Stimulated activated CD4-positive, alpha-beta T cell treated with anti-CD3 and anti-CD28 coated beads, Interleukin-1b, Interleukin-23, amount 100 ng/mL, for 1 hour (primary cell): ENCODE data around the gene FRAT2.
"Not testable (repeated sequence)": the region's sequence is repeated elsewhere in the genome, so short reads cannot be mapped to it uniquely, and the experiment has no call there.

Experiments used
- DNase-seq, 2 donors: peaks; one replicate each; pipeline ENCODE4 v3.0.0-alpha.2; 2020; ENCODE audit warnings: low read depth in 2 of 2

FRAT2 gene

DNA sequence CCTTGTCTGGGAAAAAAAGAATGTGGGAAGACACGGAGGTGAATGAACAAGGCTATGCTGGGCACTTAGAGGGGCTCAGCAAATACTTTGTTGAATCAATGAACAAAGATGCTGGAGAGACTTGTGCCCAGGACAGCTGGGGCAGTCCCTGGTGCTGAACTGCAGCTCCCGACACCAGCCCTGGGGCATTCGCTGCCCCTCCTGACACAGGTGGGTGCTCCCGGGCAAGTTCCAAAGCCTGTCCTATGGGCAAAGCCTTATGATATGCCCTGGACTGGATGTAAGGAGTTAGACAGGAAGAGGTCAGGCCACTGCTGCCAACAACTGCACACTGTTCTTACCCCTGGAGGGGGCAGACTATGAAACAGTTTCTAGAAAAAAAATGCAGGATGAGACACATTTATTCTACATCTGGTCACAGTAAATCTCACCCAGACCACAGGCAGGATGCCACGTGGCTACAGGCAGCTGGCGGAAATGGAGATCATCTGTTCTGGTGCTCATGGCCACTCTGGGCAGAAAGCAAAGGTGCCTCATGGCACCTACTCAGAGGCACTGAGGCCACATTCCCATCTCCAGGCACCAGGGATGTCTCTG lies 21.9 kb upstream of the FRAT2 start:
- no peak for DNase-seq

DNA sequence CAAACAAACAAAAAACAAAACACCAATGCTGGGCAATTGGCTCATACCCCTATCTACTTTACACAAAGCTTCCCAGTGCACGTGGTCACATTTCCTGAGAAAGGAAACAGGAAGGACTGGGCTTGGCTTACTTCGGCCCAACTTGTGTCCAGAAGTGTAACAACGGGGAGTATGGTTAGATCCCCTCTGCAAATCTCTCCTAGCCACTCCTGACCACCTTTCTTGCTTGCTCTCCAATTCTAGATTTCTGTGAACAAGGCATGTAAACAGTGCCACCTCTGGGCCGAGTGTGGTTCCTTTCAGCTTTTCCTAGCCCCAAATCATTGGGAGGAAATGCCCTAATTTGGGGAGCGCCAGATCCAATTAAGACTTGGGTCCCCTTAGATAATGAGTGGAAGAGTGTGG lies 21.0 kb upstream of the FRAT2 start:
- DNase-seq, result no peak

DNA sequence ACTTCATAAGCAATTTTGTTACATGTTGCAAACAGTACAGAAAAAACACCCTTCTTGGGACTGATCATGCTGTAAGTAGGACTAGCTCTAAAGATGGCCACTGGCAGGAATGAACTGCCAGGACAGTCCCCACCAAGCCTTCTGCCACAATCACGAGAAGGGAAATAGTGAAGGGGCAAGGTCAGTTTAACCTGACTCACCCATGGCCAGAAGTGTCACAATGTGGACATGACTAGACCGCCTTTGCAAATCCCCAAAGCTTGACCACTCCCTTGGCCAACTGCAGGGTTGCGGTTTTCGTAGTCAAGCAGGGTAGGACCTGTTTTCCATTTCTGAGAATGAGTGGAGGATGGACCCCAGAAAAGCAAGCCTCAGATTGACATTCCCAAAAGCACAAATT lies 19.4 kb upstream of the FRAT2 start:
- no peak for DNase-seq

GRCh38 chr10:97349752-97350513 lies 15.4 kb upstream of the FRAT2 start:
- DNase-seq, result no peak

GRCh38 chr10:97347317-97347716 lies 12.8 kb upstream of the FRAT2 start:
- no peak for DNase-seq

GRCh38 chr10:97343664-97344063 lies 9.1 kb upstream of the FRAT2 start:
- DNase-seq, result not testable (repeated sequence)

- DNase-seq, result no peak
These were observed 6.9 kb upstream of the FRAT2 start for GRCh38 chr10:97341416-97341815.

- DNase-seq, result no peak
These were observed 3.5 kb upstream of the FRAT2 start for GRCh38 chr10:97338041-97338440.

GRCh38 chr10:97336942-97337831 lies 2.7 kb upstream of the FRAT2 start:
- no peak for DNase-seq

DNA sequence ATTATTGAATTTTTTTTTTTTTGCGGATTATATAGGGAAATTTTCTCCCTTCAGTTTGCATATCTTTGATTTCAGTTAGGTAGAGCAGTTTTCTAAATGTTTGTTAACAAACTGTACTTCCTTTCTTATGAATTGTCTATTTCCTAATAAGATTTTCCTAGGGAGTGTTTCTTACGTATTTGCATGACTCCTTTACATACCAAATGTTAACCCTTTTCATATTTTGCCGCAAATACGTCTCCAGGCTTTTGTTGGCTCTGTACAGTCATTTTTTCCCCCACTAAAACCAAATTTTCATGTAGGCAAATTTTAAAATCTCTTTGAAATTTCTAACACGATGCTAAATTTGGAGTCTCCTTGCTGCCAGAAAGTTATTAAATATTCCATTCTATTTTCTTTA lies 1.9 kb upstream of the FRAT2 start:
- no peak for DNase-seq

DNA sequence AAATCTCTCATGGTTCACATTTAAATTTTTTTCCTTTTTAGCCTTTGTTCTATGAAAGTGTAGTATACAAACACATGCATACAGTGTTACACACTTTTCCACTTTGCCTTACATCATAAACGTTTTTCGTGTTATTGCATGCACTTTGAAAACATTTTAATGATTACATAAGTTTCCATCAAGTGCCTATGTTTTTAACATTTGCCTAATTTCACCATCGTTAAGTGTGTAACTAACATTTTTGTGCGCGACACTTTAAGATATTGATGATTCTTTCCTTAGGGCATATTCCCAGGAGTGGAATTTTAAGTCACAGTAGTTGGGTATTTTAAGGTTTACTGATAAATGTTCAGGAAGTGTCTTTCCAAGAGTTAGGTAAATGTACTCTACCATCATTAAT lies 1.5 kb upstream of the FRAT2 start:
- no peak for DNase-seq

- no peak for DNase-seq
These were observed 675 bp upstream of the FRAT2 start for GRCh38 chr10:97335188-97335619.

- no peak for DNase-seq
These were observed 744 bp downstream of the FRAT2 start for GRCh38 chr10:97333601-97334369.

DNA sequence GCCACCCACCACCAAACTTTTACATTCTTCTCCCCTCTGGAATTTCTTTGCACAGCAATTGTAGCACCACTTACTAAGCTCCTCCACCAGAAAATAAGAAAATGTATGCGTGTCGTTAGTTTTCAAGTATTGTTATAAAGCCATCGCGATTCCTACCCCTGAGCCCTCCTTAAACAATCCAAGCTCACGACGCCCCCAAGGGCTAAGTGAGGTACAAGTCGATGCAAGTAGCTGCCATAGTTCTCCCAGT lies 1.3 kb downstream of the FRAT2 start:
- DNase-seq, result no peak

DNA sequence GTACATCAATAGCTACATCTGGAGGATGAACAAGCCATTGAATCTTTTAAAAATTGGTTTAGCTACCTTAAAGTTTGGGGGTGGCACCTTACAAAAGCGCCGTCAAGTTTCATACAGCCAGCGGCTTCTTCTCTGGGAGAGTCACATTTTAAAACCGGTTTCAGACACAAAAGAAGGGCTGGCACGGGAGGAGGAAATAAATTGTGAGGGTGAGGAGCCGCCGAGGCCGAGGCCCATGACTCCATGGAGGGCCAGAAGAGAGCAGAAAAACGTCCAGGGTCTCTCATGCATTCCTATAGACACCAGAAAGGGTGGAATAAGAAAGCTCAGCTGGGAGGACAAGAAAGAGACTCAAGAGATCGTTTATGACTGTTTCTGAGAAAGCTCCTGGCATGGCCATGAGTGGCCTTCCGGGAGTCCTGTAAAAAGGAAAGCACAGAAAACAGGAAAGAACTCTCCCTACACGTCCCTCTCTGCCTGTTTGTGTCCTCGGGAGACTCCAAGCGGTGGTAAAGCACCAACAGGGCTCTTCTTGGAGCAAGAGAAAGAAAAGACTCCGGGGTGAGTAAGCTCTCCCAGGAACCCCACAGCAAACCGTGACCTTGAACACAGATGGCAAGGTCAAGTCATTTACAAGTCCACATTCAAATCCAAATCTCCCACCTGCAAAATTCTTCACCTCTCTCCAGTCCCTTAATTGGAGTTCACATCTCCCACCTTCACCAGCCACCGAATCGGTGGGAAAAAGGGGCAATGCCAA lies 1.8 kb downstream of the FRAT2 start:
- no peak for DNase-seq

DNA sequence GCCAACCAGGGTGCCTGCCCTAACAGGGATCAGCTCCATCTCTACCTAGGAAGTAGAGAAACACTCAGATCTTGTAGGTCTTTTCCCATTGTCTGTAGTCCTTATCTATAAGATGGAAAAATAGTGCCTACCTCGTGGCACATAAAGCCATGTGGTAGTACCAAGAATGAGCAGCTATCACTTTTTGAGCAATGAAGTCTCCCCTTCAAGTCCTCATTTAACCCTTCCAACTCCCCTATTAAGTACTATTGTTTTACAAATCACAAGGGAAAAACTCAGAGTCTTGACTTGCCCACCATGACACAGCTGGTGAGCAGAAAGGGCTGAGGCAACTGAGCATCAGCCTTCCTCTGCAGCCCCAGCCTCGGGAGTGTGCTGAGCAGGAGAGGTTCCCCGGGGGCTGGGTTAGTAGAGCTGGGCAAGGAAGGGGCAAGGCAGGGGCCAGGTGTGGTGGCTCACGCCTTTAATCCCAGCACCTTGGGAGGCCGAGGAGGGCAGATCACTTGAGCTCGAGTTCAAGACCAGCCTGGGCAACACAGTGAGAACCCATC lies 3.3 kb downstream of the FRAT2 start:
- DNase-seq, result no peak

DNA sequence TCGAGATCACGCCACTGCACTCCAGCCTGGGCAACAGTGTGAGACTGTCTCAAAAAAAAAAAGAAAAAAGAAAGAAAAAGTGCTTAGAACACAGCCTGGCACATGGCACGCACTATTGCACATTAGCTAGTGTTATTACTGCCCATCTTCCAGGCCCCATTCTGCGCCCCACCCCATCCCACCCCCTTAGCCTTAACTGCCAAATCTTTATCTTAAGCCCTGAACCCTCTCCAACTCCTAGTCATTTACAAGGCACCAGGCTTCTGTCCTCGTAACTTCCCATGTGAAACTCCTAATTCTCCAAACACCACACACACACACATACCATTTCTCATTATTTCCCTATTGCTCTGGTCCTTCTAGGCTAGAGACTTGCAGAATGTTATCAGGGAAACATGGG lies 4.8 kb downstream of the FRAT2 start:
- no peak for DNase-seq

- no peak for DNase-seq
These were observed 5.7 kb downstream of the FRAT2 start for GRCh38 chr10:97328646-97329453.

DNA sequence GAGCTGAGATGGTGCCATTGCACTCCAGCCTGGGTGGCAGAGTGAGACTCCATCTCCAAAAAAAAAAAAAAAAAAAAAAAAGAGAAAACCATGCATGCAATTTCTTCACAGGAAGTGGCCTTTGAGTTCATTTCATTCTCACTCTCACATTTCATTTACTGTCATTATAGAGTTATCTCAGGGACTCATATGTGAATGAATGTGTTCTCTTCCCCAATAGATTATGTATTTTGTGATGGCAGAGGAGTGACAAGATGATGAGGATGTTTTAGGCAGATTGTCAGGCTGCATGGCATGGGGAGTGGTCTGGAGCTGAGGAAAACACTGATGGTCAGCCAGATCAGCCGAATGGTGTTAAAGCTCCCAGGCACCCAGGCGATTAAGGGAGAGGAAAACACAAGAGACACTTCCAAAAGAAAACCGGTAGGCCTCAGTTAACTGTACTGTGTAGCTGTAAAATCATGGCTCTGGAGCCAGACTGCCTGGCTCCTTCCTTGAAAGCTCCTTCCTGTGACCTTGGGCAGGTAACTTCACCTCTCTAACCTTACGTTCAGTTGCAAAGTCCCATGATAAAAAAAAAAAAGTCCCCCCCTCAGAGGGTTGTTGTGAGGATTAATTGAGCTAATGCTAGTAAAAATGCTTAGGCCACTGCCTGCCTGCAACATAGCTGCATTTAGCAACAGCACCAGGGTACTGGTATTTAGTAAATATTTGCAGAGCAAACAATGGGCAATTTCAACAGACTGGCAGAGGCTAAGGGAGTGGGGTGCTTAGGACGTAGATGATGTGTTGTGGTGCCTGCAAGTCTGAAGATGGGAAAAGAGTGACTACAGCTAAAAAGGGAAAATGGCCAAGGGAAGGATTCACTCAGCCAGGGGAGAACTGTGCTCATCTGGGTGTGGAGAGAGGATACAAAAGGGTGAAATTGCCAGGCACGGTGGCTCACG lies 6.9 kb downstream of the FRAT2 start:
- no peak for DNase-seq
